ENCODE data around the gene PILRB. TPM values are rescaled to one million over a fixed set of nuclear protein-coding genes. Genes with fewer than 3 reads are reported as not detected.
A peak's percentile ranks its signal among the peaks of the same experiment; 100 is the strongest.
"Not testable (repeated sequence)": the region's sequence is repeated elsewhere in the genome, so short reads cannot be mapped to it uniquely, and the experiment has no call there.

PILRB gene
- 19.3 and 20.8 TPM in 2 replicates for total RNA-seq

DNA sequence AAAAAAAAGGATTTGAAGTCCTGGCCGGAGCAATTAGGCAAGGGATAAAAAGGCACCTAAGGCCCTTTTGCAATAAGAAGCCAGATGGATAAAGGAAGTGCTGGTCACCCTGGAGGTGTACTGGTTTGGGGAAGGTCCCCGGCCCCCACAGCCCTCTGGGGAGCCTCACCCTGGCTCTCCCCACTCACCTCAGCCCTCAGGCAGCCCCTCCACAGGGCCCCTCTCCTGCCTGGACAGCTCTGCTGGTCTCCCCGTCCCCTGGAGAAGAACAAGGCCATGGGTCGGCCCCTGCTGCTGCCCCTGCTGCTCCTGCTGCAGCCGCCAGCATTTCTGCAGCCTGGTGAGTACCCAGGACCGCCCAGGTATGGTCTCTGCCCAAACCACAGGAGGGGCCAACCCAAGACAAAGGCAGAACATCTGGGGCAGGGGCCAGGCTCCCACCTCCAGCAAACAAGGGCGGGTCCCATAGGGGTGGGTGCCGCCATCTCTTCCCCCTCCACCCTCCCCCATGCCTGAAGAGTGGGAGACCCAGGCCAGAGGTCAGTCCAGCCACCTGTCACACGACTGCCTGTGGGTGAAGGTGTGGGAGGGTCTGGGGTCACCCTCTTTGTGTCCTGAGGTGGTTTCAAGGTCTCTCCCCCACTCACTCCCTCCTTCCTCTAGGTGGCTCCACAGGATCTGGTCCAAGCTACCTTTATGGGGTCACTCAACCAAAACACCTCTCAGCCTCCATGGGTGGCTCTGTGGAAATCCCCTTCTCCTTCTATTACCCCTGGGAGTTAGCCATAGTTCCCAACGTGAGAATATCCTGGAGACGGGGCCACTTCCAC is at the start of gene PILRB:
Gene PILRB (plus strand): TSS at position 91 of the 830 bp plus-strand sequence. CDS start 186 bp downstream, at position 277.
- no peaks in the 10 kb centered on the region for H3K27me3 ChIP-seq (ENCODE audit: control insufficient read depth, insufficient read depth, low read length)
- H3K36me3 ChIP-seq (ENCODE audit: control insufficient read depth, insufficient read depth, low read length), result peaks cover 3% of the 10 kb centered on the region
- TF ChIP-seq, protein P1, sequence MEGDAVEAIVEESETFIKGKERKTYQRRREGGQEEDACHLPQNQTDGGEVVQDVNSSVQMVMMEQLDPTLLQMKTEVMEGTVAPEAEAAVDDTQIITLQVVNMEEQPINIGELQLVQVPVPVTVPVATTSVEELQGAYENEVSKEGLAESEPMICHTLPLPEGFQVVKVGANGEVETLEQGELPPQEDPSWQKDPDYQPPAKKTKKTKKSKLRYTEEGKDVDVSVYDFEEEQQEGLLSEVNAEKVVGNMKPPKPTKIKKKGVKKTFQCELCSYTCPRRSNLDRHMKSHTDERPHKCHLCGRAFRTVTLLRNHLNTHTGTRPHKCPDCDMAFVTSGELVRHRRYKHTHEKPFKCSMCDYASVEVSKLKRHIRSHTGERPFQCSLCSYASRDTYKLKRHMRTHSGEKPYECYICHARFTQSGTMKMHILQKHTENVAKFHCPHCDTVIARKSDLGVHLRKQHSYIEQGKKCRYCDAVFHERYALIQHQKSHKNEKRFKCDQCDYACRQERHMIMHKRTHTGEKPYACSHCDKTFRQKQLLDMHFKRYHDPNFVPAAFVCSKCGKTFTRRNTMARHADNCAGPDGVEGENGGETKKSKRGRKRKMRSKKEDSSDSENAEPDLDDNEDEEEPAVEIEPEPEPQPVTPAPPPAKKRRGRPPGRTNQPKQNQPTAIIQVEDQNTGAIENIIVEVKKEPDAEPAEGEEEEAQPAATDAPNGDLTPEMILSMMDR (IDR thresholded peaks at IDR 0.05; ENCODE audit: insufficient read depth, low read length, poor library complexity, severe bottlenecking), result no peak
- DNase-seq (ENCODE audit: low read depth), result no peak
- H3K4me3 ChIP-seq (ENCODE audit: low read depth, low read length), result no peak within 1 kb of the TSS

DNA sequence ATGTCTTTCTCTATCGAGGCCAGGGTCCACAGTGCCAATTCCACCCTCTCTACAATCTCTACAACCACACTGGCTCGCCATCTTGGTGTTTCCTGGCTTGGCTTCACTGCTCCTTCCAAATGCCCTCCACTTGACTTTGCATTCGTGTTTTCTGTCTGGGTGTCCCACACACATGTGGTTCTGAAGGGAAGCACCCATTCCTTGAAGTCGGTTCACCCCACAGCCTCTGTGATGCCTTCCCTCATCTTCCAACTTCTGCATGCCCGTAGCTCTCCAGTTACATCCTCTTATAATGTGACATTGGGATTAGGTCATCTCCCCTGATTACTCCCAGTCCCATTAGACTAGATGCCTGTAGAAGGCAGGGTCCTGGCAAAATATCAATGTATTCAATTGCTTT is 39.6 kb upstream of the PILRB start:
- DNase-seq (ENCODE audit: low read depth); H3K36me3 ChIP-seq (ENCODE audit: control insufficient read depth, insufficient read depth, low read length); H3K27me3 ChIP-seq (ENCODE audit: control insufficient read depth, insufficient read depth, low read length); H3K4me3 ChIP-seq (ENCODE audit: low read depth, low read length): not testable (repeated sequence)

DNA sequence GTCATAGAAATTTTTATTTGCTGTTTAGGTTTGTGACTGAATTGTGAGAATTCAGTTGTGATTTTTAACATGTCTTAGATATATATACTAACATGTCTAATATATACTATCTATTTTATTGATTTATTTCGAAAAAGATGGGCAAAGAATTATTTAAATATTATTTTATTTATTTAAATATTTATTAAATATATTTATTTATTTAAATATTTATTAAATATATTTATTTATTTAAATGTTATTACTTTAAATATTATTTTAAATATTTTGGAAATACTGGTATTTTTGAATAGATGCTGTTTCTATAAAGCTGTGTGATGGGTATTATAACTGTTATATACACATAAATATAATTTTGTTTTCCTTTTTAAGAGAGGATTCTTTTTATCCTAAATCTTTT is 36.3 kb upstream of the PILRB start:
- not testable (repeated sequence) for DNase-seq (ENCODE audit: low read depth); H3K36me3 ChIP-seq (ENCODE audit: control insufficient read depth, insufficient read depth, low read length); H3K27me3 ChIP-seq (ENCODE audit: control insufficient read depth, insufficient read depth, low read length); H3K4me3 ChIP-seq (ENCODE audit: low read depth, low read length)

DNA sequence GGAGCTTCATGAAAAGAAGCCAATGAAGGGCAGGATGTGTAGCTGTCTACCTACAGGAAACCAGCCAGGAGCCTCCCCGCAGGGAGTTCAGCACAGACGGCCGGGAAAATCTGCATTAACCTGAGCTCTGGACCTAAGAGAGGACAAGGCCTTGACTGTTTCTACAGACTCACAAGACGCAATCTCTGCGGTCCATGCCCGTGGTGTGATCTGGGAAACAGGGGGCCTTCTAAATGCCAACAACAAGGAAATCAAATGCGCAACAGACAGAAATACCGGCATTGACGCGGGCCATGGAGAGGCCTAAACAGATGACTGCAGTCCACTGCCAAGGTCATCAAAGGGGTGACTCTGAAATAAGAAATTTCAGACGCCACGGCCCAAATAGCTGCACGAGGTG is 33.7 kb upstream of the PILRB start:
- not testable (repeated sequence) for H3K4me3 ChIP-seq (ENCODE audit: low read depth, low read length)

DNA sequence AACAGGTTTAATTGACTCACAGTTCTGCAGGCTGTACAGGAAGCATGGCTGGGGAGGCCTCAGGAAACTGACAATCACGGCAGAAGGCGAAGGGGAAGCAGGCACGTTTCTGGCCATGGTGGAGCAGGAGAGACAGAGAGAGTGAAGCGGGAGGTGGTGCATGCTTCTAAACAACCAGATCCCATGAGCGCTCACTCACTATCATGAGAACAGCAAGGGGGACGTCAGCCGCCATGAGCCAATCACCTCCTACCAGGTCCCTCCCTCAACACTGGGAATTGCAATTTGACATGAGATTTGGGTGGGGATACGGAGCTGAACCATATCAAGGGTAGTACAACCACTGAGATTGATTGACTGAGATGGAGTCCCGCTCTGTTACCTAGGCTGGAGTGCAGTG is 32.2 kb upstream of the PILRB start:
- not testable (repeated sequence) for H3K36me3 ChIP-seq (ENCODE audit: control insufficient read depth, insufficient read depth, low read length); H3K27me3 ChIP-seq (ENCODE audit: control insufficient read depth, insufficient read depth, low read length); H3K4me3 ChIP-seq (ENCODE audit: low read depth, low read length); DNase-seq (ENCODE audit: low read depth)

More for the DNA sequence above, 33.7 kb upstream of the PILRB start:
- H3K36me3 ChIP-seq (ENCODE audit: control insufficient read depth, insufficient read depth, low read length); DNase-seq (ENCODE audit: low read depth); H3K27me3 ChIP-seq (ENCODE audit: control insufficient read depth, insufficient read depth, low read length): not testable (repeated sequence)

DNA sequence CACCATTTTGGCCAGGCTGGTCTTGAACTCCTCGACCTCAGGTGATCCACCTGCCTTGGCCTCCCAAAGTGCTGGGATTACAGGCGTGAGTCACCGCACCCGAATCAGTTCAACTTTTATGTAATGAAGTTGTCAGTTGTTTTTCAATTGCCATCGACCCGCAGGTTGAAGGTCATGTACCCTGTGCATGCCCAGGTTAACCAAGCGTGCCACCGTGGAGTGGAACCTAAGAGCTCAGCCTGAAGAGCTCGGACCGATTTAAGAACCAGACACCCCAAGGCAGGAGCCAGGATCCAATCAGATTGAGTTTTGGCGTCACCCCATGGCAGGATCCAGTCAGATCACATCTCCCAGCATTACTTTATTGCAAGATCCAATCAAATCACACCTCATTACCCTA is 31.0 kb upstream of the PILRB start:
- H3K27me3 ChIP-seq (ENCODE audit: control insufficient read depth, insufficient read depth, low read length); H3K36me3 ChIP-seq (ENCODE audit: control insufficient read depth, insufficient read depth, low read length); DNase-seq (ENCODE audit: low read depth); H3K4me3 ChIP-seq (ENCODE audit: low read depth, low read length): not testable (repeated sequence)

DNA sequence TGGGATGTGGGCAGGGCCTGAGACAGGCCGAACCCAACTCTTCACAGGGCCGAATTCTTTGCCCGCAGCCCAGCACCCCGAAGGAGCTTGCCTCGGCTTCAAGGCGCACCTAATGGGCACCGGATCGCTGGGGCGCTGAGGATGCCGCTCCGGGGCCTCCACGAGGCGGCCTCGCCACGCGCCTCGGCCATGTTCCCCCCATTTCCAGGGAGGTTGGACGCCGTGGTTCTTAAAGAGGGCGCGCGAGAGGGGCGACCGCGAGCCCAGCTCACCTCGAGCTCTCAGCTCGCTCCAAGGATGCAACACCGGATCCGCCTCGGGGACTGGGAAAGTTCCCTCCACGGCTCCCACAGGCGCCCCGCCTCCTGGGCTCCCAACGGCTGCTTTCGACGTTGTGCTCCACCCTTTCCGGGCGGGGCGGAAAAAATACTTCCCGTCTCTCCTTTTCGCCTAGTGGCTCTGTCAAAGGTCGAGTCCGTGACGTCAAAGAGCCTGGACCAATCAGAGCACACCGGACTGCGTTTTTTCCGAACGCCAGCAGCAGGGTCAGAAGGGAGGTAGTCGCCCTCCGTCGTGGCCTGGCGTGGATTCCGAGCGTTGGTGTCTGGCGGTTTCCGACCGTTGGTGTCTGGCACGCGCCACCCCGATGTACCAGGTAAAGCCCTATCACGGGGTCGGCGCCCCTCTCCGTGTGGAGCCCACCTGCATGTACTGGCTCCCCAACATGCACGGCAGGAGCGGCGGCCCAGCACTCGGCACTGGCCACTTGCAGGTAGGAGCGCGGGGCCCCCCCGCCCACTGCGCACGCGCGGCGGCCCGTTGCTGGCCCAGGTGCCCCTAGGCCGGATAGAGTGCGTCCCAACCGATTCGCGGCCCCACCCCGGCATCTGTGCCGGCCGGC is 22.1 kb upstream of the PILRB start:
- H3K27me3 ChIP-seq (ENCODE audit: control insufficient read depth, insufficient read depth, low read length); H3K36me3 ChIP-seq (ENCODE audit: control insufficient read depth, insufficient read depth, low read length): not testable (repeated sequence)
- peak; percentile 63 for DNase-seq (ENCODE audit: low read depth)
- H3K4me3 ChIP-seq (ENCODE audit: low read depth, low read length), result peak overlapping the region; percentile 71

DNA sequence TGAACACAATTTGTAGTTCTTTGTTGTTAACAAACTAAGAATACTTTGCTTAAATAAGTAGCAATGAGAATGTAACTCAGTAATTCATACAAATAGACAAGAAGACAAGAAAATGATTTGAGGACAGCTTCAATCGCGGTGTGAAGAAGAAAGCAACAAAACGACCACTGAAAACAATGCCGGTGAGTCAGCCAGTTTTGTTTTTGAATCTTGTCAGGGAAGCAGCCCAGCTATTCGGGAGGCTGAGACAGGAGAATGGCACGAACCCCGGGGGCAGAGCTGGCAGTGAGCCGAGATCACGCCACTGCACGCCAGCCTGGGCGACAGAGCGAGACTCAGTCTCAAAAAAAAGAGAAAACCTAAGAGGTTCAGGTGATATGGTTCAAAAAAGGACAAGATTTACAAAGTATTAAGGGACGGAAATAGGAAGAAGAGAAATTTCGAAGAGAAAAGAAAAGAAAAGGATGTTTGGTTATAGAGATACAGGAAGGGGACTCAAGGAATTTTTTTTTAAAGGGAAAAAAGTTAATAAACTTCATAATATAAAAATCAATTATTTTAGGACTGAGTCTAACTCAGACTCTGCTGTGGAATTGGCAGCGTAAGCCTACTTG is 19.7 kb upstream of the PILRB start:
- not testable (repeated sequence) for H3K36me3 ChIP-seq (ENCODE audit: control insufficient read depth, insufficient read depth, low read length); H3K27me3 ChIP-seq (ENCODE audit: control insufficient read depth, insufficient read depth, low read length); H3K4me3 ChIP-seq (ENCODE audit: low read depth, low read length)
- DNase-seq (ENCODE audit: low read depth), result peak; percentile 64

DNA sequence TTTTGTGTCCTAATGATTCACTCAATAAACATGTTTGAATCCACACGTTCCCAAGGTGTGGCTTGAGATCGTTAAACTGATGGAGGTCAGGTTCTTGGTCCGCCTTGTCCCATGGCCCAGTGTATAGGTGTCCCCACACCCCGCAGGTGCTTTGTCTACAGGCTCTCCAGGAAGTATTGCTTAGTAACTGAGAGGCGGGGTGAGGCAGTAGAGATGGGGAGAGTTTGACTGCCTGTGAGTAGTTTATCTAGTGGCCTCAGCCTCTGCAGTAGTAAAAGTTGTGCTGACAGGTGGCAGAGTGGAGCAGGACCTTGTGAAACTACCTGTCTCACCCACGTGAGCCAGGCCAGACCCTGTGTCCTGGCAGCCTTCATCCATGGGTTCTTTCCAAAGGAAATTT is 16.6 kb upstream of the PILRB start:
- H3K4me3 ChIP-seq (ENCODE audit: low read depth, low read length); DNase-seq (ENCODE audit: low read depth); H3K27me3 ChIP-seq (ENCODE audit: control insufficient read depth, insufficient read depth, low read length); H3K36me3 ChIP-seq (ENCODE audit: control insufficient read depth, insufficient read depth, low read length): not testable (repeated sequence)
